ENCODE results near the gene NPAS2. TPM values are rescaled to one million over a fixed set of nuclear protein-coding genes. Genes with fewer than 3 reads are reported as not detected.

NPAS2 gene
- total and polyA plus RNA-seq, 2 donors: 3.0 to 5.4 TPM

DNA sequence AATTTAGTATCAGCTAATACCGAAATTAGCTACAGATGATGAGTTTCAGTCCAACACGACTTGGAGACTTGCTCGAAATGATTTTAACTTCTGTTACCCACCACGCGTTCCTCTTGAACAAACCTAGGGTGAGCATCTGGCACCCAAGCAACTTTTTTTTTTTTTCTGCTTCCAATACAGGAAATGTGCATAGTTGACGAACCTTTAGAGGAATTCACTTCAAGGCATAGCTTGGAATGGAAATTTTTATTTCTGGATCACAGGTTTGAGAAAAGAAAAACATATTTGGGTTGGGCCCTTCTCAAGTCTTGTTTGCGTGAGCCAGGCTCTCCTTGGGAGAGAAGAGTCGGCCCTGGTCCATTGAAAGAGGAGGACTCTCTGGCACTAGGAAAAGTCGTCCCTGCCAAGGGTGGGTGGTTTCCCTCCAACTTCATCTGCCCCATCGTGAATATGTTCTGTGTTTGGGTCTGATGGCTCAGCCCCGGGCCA lies 144.8 kb downstream of the NPAS2 start:
- H3K9me3 ChIP-seq (ENCODE audit: control insufficient read depth in 2 of 2, insufficient read depth in 1 of 2, low read length in 1 of 2): no peaks in the 10 kb centered on the region
- peaks cover 0 to 4% of the 10 kb centered on the region in 2 donors for H3K36me3 ChIP-seq (ENCODE audit: control insufficient read depth in 2 of 2, insufficient read depth in 2 of 2, low read length in 1 of 2)
- no peak for DNase-seq (ENCODE audit: low read depth in 6 of 9, low spot score in 9 of 9)
- no peaks in the 10 kb centered on the region for H3K27me3 ChIP-seq (ENCODE audit: control insufficient read depth in 2 of 2, insufficient read depth in 1 of 2, low read length in 1 of 2)
- peaks cover 0 to 15% of the 10 kb centered on the region in 2 donors for H3K4me1 ChIP-seq (ENCODE audit: control insufficient read depth in 2 of 2, insufficient read depth in 2 of 2, low read length in 2 of 2)
- no peak overlapping the region for H3K4me3 ChIP-seq (ENCODE audit: low read length in 2 of 2)
- no peak overlapping the region for H3K27ac ChIP-seq (ENCODE audit: low read depth in 1 of 2, low read length in 1 of 2)
- WGBS: 87% methylated on average over 11 of the region's 11 CpGs

DNA sequence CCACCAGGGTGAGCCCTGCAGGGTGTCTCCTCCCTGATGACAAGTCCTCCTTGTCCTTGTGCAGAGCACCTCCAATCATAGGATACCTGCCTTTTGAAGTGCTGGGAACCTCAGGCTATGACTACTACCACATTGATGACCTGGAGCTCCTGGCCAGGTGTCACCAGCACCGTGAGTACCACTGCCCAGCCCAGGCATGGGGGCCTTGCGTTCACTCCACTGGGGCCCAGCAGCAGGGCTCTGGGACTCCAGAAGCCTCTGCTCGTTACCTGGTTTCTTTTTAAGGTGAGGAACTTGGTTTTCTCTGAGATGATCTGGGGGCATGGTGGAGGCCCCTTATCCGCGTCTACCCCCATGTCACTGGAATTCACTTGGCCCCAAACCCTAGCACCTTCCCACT lies 145.7 kb downstream of the NPAS2 start:
- DNase-seq (ENCODE audit: low read depth in 6 of 9, low spot score in 9 of 9): no peak
- H3K4me3 ChIP-seq (ENCODE audit: low read length in 2 of 2): no peak overlapping the region
- H3K36me3 ChIP-seq (ENCODE audit: control insufficient read depth in 2 of 2, insufficient read depth in 2 of 2, low read length in 1 of 2): peaks cover 0 to 4% of the 10 kb centered on the region in 2 donors
- H3K4me1 ChIP-seq (ENCODE audit: control insufficient read depth in 2 of 2, insufficient read depth in 2 of 2, low read length in 2 of 2): peaks cover 0 to 15% of the 10 kb centered on the region in 2 donors
- no peaks in the 10 kb centered on the region for H3K9me3 ChIP-seq (ENCODE audit: control insufficient read depth in 2 of 2, insufficient read depth in 1 of 2, low read length in 1 of 2)
- no peak overlapping the region for H3K27ac ChIP-seq (ENCODE audit: low read depth in 1 of 2, low read length in 1 of 2)
- H3K27me3 ChIP-seq (ENCODE audit: control insufficient read depth in 2 of 2, insufficient read depth in 1 of 2, low read length in 1 of 2): no peaks in the 10 kb centered on the region
- WGBS: 97% methylated on average over 5 of the region's 5 CpGs

DNA sequence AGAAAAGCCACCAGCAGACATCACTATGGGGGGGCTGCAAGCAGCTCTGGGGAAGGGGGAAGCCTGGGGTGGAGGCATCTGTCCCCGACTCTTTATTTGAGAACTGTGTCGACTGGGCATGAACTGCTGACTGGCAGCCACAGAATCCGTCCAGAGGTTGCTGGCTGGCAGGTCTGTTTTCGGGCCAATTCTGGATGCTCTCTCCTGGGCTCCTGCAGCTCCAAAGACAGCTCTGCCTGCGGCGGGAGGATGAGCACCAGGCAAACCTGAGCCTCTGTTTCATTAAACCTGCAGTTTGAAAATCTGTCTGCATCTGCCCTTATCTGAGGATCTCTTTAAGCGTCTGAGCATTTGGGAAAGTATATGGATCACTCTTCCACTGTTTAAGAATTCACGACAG lies 147.8 kb downstream of the NPAS2 start:
- no peak for DNase-seq (ENCODE audit: low read depth in 6 of 9, low spot score in 9 of 9)
- H3K4me3 ChIP-seq (ENCODE audit: low read length in 2 of 2): no peak overlapping the region
- H3K4me1 ChIP-seq (ENCODE audit: control insufficient read depth in 2 of 2, insufficient read depth in 2 of 2, low read length in 2 of 2): peaks cover 0 to 15% of the 10 kb centered on the region in 2 donors
- peaks cover 0 to 4% of the 10 kb centered on the region in 2 donors for H3K36me3 ChIP-seq (ENCODE audit: control insufficient read depth in 2 of 2, insufficient read depth in 2 of 2, low read length in 1 of 2)
- no peaks in the 10 kb centered on the region for H3K27me3 ChIP-seq (ENCODE audit: control insufficient read depth in 2 of 2, insufficient read depth in 1 of 2, low read length in 1 of 2)
- no peak overlapping the region for H3K27ac ChIP-seq (ENCODE audit: low read depth in 1 of 2, low read length in 1 of 2)
- 92% methylated on average over 8 of the region's 8 CpGs for WGBS
- no peaks in the 10 kb centered on the region for H3K9me3 ChIP-seq (ENCODE audit: control insufficient read depth in 2 of 2, insufficient read depth in 1 of 2, low read length in 1 of 2)

DNA sequence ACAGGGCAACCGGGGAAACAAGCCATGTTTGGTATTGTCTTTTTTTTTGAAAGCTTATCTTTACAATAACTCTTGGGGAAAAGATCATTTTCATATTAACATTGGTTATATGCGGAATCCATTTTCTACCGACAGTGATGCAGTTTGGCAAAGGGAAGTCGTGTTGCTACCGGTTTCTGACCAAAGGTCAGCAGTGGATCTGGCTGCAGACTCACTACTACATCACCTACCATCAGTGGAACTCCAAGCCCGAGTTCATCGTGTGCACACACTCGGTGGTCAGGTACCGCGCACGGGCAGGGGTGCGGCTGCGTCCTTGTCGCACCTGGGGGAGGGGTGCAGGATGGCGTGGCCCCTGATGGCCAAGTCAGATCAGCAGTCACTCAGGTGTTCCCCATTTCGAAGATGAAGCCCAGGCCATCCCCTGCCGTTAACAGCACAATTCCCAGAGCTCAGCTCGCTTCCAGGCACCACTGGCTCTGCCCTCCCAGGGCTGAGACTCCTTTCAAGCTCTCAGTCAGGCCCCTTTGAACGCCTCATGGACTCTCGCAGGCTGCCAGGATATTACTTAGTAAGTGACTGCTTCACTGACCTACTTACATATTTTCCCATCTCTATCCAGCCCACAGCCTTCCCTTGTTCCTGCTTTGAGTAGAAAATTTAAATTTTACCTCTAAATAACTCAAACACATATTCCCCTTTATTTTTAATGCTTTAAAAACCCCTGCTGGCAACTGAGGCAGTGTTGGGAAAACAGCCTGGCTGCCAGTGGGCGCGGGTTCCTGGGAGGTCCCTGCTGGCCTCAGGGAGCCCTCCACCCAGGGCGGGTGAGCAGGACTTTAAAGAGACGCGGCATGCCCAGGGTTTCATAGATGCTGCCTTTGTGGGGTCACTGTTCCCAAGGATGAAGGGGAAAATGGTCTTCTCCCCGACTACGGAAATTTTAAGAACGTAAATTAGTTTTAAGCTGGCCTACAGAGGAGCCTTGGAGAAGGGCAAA lies 148.5 kb downstream of the NPAS2 start:
- H3K27ac ChIP-seq (ENCODE audit: low read depth in 1 of 2, low read length in 1 of 2): no peak overlapping the region
- peaks cover 0 to 15% of the 10 kb centered on the region in 2 donors for H3K4me1 ChIP-seq (ENCODE audit: control insufficient read depth in 2 of 2, insufficient read depth in 2 of 2, low read length in 2 of 2)
- no peak for DNase-seq (ENCODE audit: low read depth in 6 of 9, low spot score in 9 of 9)
- H3K27me3 ChIP-seq (ENCODE audit: control insufficient read depth in 2 of 2, insufficient read depth in 1 of 2, low read length in 1 of 2): no peaks in the 10 kb centered on the region
- 94% methylated on average over 28 of the region's 28 CpGs for WGBS
- H3K9me3 ChIP-seq (ENCODE audit: control insufficient read depth in 2 of 2, insufficient read depth in 1 of 2, low read length in 1 of 2): no peaks in the 10 kb centered on the region
- H3K4me3 ChIP-seq (ENCODE audit: low read length in 2 of 2): no peak overlapping the region
- peaks cover 0 to 4% of the 10 kb centered on the region in 2 donors for H3K36me3 ChIP-seq (ENCODE audit: control insufficient read depth in 2 of 2, insufficient read depth in 2 of 2, low read length in 1 of 2)

DNA sequence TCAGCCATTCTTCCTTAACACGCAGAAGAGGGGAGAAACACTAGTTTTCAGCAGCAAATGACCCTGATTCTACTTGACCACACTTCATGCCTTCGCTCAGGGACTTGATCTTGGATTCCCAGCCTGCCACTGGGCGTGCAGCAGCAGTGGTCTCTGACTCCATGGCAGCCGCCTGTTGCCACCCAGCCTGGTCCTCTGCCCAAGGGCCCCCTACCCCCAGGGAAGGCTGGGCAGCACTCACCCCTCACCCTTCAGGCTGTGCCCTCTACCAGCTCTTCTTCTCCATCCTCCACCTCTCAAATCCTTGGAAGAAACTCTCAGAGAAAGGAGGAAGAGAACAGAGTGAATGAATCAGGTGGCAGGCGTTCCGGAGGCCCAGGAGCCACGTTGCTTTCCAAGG lies 150.1 kb downstream of the NPAS2 start:
- Histone ChIP-seq H3K36me3 (ENCODE audit: control insufficient read depth in 2 of 2, insufficient read depth in 2 of 2, low read length in 1 of 2) (peaks cover 0 to 4% of the 10 kb centered on the region in 2 donors), H3K27ac (ENCODE audit: low read depth in 1 of 2, low read length in 1 of 2) (no peak overlapping the region), H3K27me3 (ENCODE audit: control insufficient read depth in 2 of 2, insufficient read depth in 1 of 2, low read length in 1 of 2) (peaks cover 0 to 2% of the 10 kb centered on the region in 2 donors), H3K9me3 (ENCODE audit: control insufficient read depth in 2 of 2, insufficient read depth in 1 of 2, low read length in 1 of 2) (no peaks in the 10 kb centered on the region), H3K4me1 (ENCODE audit: control insufficient read depth in 2 of 2, insufficient read depth in 2 of 2, low read length in 2 of 2) (no peaks in the 10 kb centered on the region), H3K4me3 (ENCODE audit: low read length in 2 of 2) (no peak overlapping the region)
- WGBS: 95% methylated on average over 7 of the region's 7 CpGs
- DNase-seq (ENCODE audit: low read depth in 6 of 9, low spot score in 9 of 9): no peak

DNA sequence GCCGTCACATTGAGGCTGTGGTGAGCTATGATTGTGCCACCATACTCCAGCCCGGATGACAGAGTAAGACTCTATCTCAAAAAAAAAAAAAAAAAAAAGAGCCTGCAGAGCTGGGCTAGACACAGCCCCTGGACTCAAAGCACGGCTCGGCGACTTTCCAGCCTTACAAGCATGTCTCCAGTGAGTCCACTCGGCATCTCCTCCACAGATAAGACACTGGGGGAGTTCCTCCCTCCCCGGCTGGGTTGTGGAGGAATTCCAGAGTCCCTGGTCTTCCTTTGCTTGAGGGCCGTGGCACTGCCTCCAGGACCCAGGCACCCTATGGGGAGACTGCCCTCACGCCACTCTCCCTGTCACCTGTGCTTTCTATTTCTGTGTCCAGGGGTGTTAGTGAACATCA lies 151.3 kb downstream of the NPAS2 start:
- Histone ChIP-seq H3K36me3 (ENCODE audit: control insufficient read depth in 2 of 2, insufficient read depth in 2 of 2, low read length in 1 of 2) (peaks cover 0 to 4% of the 10 kb centered on the region in 2 donors), H3K27ac (ENCODE audit: low read depth in 1 of 2, low read length in 1 of 2) (no peak overlapping the region), H3K27me3 (ENCODE audit: control insufficient read depth in 2 of 2, insufficient read depth in 1 of 2, low read length in 1 of 2) (peaks cover 0 to 2% of the 10 kb centered on the region in 2 donors), H3K4me1 (ENCODE audit: control insufficient read depth in 2 of 2, insufficient read depth in 2 of 2, low read length in 2 of 2) (peaks cover 0 to under 1% of the 10 kb centered on the region in 2 donors), H3K9me3 (ENCODE audit: control insufficient read depth in 2 of 2, insufficient read depth in 1 of 2, low read length in 1 of 2) (no peaks in the 10 kb centered on the region), H3K4me3 (ENCODE audit: low read length in 2 of 2) (no peak overlapping the region)
- no peak for DNase-seq (ENCODE audit: low read depth in 6 of 9, low spot score in 9 of 9)
- 96% methylated on average over 9 of the region's 9 CpGs for WGBS

DNA sequence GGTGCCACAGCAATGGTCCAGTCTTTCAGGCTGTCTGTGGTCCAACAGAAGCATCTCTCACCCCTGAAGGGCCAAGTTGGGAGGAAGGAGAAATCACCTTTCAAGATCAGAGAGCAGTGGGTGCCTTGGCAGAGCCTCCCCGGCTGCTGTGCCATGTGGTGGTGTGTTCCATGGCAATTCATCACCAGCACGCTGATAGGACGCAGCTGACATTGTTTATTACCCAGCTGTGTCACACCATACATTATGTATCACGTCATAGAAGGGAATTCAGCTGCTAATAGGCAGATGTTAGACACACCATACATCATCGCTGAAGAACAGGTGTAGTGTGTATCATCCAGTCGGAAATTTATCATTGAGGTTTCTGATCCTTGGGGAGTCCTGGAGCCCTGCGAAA lies 152.5 kb downstream of the NPAS2 start:
- Histone ChIP-seq H3K36me3 (ENCODE audit: control insufficient read depth in 2 of 2, insufficient read depth in 2 of 2, low read length in 1 of 2) (peaks cover 0 to 4% of the 10 kb centered on the region in 2 donors), H3K4me1 (ENCODE audit: control insufficient read depth in 2 of 2, insufficient read depth in 2 of 2, low read length in 2 of 2) (peaks cover 0 to 13% of the 10 kb centered on the region in 2 donors), H3K4me3 (ENCODE audit: low read length in 2 of 2) (no peak overlapping the region), H3K27ac (ENCODE audit: low read depth in 1 of 2, low read length in 1 of 2) (no peak overlapping the region), H3K9me3 (ENCODE audit: control insufficient read depth in 2 of 2, insufficient read depth in 1 of 2, low read length in 1 of 2) (no peaks in the 10 kb centered on the region), H3K27me3 (ENCODE audit: control insufficient read depth in 2 of 2, insufficient read depth in 1 of 2, low read length in 1 of 2) (peaks cover 0 to 2% of the 10 kb centered on the region in 2 donors)
- WGBS: 95% methylated on average over 7 of the region's 7 CpGs
- DNase-seq (ENCODE audit: low read depth in 6 of 9, low spot score in 9 of 9): no peak

DNA sequence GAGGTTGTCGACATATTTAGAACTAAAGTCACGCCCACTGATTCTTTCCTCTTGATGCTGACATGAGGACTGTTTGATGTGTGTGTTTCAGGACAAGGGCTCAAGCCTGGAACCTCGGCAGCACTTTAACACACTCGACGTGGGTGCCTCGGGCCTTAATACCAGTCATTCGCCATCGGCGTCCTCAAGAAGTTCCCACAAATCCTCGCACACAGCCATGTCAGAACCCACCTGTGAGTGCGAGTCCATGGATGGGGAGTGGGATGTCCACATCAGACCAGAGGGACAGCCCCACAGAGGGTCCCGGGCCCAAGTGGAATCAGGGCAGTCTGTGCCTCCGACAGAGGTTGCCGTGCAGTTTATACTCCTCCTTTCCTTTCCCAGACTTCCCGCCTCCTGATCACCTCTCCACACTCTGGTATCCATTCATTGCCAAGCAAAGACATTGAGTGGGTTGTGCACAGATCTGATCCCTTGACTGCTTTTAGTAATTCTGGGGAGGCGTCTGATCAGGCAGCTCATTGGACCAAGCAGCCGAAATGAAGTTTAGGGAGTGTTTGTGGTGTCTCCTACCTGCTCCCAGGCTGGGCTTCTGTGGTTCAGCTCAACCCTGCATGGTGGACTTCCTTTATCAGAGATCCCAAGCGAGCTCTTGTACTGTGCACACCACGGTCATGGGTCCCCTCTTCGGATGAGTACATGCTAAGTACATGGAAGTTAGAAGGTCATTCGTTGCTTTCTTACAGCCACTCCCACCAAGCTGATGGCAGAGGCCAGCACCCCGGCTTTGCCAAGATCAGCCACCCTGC lies 155.0 kb downstream of the NPAS2 start:
- Histone ChIP-seq H3K27me3 (ENCODE audit: control insufficient read depth in 2 of 2, insufficient read depth in 1 of 2, low read length in 1 of 2) (peaks cover 0 to 4% of the 10 kb centered on the region in 2 donors), H3K4me3 (ENCODE audit: low read length in 2 of 2) (no peak overlapping the region), H3K9me3 (ENCODE audit: control insufficient read depth in 2 of 2, insufficient read depth in 1 of 2, low read length in 1 of 2) (no peaks in the 10 kb centered on the region), H3K36me3 (ENCODE audit: control insufficient read depth in 2 of 2, insufficient read depth in 2 of 2, low read length in 1 of 2) (no peaks in the 10 kb centered on the region), H3K27ac (ENCODE audit: low read depth in 1 of 2, low read length in 1 of 2) (no peak overlapping the region), H3K4me1 (ENCODE audit: control insufficient read depth in 2 of 2, insufficient read depth in 2 of 2, low read length in 2 of 2) (peaks cover 0 to 16% of the 10 kb centered on the region in 2 donors)
- 93% methylated on average over 22 of the region's 22 CpGs for WGBS
- no peak for DNase-seq (ENCODE audit: low read depth in 6 of 9, low spot score in 9 of 9)

DNA sequence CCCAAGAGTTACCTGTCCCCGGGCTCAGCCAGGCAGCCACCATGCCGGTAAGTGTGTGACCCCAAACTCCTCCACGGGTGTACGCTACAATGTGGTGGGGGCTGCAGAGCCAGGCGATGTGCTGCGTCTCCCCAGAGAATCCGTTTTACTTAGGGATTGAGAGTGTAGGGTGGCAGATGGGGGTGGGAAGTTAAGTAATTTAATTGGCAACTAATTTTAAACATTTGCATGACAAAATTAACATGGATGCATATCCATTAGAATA lies 155.5 kb downstream of the NPAS2 start:
- DNase-seq (ENCODE audit: low read depth in 6 of 9, low spot score in 9 of 9): no peak
- H3K4me3 ChIP-seq (ENCODE audit: low read length in 2 of 2): no peak overlapping the region
- H3K27ac ChIP-seq (ENCODE audit: low read depth in 1 of 2, low read length in 1 of 2): no peak overlapping the region
- H3K4me1 ChIP-seq (ENCODE audit: control insufficient read depth in 2 of 2, insufficient read depth in 2 of 2, low read length in 2 of 2): peaks cover 0 to 16% of the 10 kb centered on the region in 2 donors
- H3K36me3 ChIP-seq (ENCODE audit: control insufficient read depth in 2 of 2, insufficient read depth in 2 of 2, low read length in 1 of 2): no peaks in the 10 kb centered on the region
- WGBS: 98% methylated on average over 7 of the region's 7 CpGs
- H3K27me3 ChIP-seq (ENCODE audit: control insufficient read depth in 2 of 2, insufficient read depth in 1 of 2, low read length in 1 of 2): peaks cover 0 to 4% of the 10 kb centered on the region in 2 donors
- no peaks in the 10 kb centered on the region for H3K9me3 ChIP-seq (ENCODE audit: control insufficient read depth in 2 of 2, insufficient read depth in 1 of 2, low read length in 1 of 2)
